Right forelimb (tissue), 1 donor: ENCODE results near the gene KLF7.

Experiments used
- DNase-seq: peaks from one replicate; pipeline ENCODE4 v3.0.0-alpha.2; 2018

KLF7 gene

GRCh38 chr2:207165121-207166038, at the start of gene KLF7:
Gene KLF7, minus strand, starts transcription at chr2:207165948. Its CDS starts 380 bp downstream, at chr2:207165568.
- peak; percentile 71 for DNase-seq

GRCh38 chr2:207215308-207215707, 49.6 kb upstream of the KLF7 start:
- DNase-seq: no peak

GRCh38 chr2:207214446-207214845, 48.7 kb upstream of the KLF7 start:
- no peak for DNase-seq

- no peak for DNase-seq
Measured at GRCh38 chr2:207206011-207206410, 40.3 kb upstream of the KLF7 start.

- no peak for DNase-seq
Measured at GRCh38 chr2:207205173-207205957, 39.6 kb upstream of the KLF7 start.

- DNase-seq: no peak
Measured at GRCh38 chr2:207203056-207203455, 37.3 kb upstream of the KLF7 start.

GRCh38 chr2:207202645-207203044, 36.9 kb upstream of the KLF7 start:
- peak; percentile 53 for DNase-seq

- no peak for DNase-seq
Measured at GRCh38 chr2:207201416-207201815, 35.7 kb upstream of the KLF7 start.

GRCh38 chr2:207200136-207200535, 34.4 kb upstream of the KLF7 start:
- no peak for DNase-seq

- DNase-seq: no peak
Measured at GRCh38 chr2:207194028-207194427, 28.3 kb upstream of the KLF7 start.

GRCh38 chr2:207188626-207189419, 23.1 kb upstream of the KLF7 start:
- no peak for DNase-seq

- no peak for DNase-seq
Measured at GRCh38 chr2:207185372-207185771, 19.6 kb upstream of the KLF7 start.

- DNase-seq: no peak
Measured at GRCh38 chr2:207184768-207185167, 19.0 kb upstream of the KLF7 start.

GRCh38 chr2:207184348-207184747, 18.6 kb upstream of the KLF7 start:
- DNase-seq: no peak

- no peak for DNase-seq
Measured at GRCh38 chr2:207183506-207183905, 17.8 kb upstream of the KLF7 start.

GRCh38 chr2:207182911-207183310, 17.2 kb upstream of the KLF7 start:
- no peak for DNase-seq

GRCh38 chr2:207181526-207182274, 16.0 kb upstream of the KLF7 start:
- no peak for DNase-seq

GRCh38 chr2:207180741-207181140, 15.0 kb upstream of the KLF7 start:
- no peak for DNase-seq

GRCh38 chr2:207176247-207176646, 10.5 kb upstream of the KLF7 start:
- no peak for DNase-seq

GRCh38 chr2:207173641-207174040, 7.9 kb upstream of the KLF7 start:
- DNase-seq: no peak

- no peak for DNase-seq
Measured at GRCh38 chr2:207167099-207167923, 1.6 kb upstream of the KLF7 start.
